ENCODE measurements around the gene SKOR2. TPM values are rescaled to one million over a fixed set of nuclear protein-coding genes. Genes with fewer than 3 reads are reported as not detected.

Gene SKOR2
- total RNA-seq, 4 donors from 2014 or later, result not detected

DNA sequence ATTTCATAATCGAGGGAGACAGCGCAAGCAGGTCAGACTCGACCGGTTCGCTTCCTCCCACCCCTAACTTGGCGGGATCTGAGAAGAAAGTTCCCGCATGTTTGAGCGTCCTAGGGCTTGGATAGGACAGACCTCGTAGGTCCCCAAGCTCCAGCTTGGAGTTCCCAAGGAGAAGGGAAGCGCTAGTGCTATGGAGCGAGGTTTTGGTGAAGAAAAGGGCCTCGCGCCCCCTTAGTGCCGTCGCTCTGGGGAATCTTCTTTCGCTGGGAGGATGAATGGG lies 11.6 kb upstream of the SKOR2 start:
- 7 to 27% methylated on average over 2 to 5 of the region's 16 CpGs for WGBS, 2 donors
- H3K27me3 ChIP-seq, result peaks cover 6 to 91% (median 24%) of the 10 kb centered on the region in 4 donors
- H3K4me3 ChIP-seq, result peak overlapping the region in 2 of 4 donors; percentile 20 to 43

DNA sequence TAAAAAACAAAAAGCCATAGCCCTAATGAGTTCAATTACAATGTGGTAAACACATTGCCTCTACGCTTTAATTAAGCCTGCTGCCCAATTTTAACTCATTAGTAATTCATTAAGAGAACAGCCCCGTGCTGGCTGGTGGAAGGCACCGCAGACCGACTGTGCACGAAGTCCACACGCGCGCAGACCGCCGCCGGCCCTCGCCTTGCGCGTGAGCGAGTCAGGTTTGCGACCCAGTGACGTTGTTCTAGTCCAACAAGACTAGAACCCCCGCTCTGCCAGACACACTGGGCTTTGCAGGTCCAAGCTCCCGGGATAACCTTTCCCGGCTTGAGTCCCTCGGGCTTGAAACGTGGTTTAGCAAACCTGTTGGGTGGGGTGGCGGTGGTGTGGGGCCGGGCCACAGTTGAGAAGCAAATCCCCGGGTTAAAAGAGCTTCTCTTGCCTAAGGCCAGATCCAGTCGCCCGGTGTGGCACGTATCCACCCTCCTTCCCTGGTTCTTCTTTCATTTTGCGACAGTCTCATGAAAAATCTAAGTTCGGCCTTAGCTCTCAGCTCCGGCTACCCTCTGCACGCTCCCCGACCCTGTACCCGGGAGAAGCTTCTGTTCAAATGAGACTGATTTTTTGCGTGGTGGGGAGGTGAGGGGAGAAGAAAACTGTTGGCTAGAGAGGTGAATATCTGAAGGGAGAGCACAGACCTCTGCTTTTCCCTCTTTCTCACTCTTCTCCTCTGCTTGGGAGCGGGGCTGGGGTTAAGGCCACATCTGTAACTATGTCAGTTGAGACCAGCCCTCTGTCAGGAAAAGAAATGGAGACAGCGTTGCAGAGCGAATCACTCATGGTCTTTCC lies 11.1 kb upstream of the SKOR2 start:
- WGBS, 2 donors, result 8 to 27% methylated on average over 23 to 30 of the region's 38 CpGs
- Histone ChIP-seq H3K27me3 (peaks cover 6 to 94% (median 24%) of the 10 kb centered on the region in 4 donors), H3K4me3 (peak overlapping the region in 1 of 4 donors; percentile 43), H3K27ac (no peak overlapping the region), H3K4me1 (peaks cover 0 to 28% (median 8%) of the 10 kb centered on the region in 3 donors), H3K36me3 (no peaks in the 10 kb centered on the region), H3K9me3 (peaks cover 0 to 8% (median 0%) of the 10 kb centered on the region in 3 donors)
- TF ChIP-seq POLR2A (IDR thresholded peaks at IDR 0.05), result no peak
- TF ChIP-seq, protein P1, sequence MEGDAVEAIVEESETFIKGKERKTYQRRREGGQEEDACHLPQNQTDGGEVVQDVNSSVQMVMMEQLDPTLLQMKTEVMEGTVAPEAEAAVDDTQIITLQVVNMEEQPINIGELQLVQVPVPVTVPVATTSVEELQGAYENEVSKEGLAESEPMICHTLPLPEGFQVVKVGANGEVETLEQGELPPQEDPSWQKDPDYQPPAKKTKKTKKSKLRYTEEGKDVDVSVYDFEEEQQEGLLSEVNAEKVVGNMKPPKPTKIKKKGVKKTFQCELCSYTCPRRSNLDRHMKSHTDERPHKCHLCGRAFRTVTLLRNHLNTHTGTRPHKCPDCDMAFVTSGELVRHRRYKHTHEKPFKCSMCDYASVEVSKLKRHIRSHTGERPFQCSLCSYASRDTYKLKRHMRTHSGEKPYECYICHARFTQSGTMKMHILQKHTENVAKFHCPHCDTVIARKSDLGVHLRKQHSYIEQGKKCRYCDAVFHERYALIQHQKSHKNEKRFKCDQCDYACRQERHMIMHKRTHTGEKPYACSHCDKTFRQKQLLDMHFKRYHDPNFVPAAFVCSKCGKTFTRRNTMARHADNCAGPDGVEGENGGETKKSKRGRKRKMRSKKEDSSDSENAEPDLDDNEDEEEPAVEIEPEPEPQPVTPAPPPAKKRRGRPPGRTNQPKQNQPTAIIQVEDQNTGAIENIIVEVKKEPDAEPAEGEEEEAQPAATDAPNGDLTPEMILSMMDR (IDR thresholded peaks at IDR 0.05), result no peak
- no peak for DNase-seq
- intact Hi-C loops (cut with DNase I), result no loop called here

More for the DNA sequence above, 11.6 kb upstream of the SKOR2 start:
- no peak for TF ChIP-seq POLR2A (IDR thresholded peaks at IDR 0.05)
- TF ChIP-seq, protein P1 (IDR thresholded peaks at IDR 0.05), result no peak
- intact Hi-C loops (cut with DNase I), result no loop called here
- peaks cover 0 to 8% (median 0%) of the 10 kb centered on the region in 3 donors for H3K9me3 ChIP-seq
- H3K27ac ChIP-seq, result no peak overlapping the region
- no peaks in the 10 kb centered on the region for H3K36me3 ChIP-seq
- DNase-seq, result no peak
- peaks cover 0 to 28% (median 8%) of the 10 kb centered on the region in 3 donors for H3K4me1 ChIP-seq

DNA sequence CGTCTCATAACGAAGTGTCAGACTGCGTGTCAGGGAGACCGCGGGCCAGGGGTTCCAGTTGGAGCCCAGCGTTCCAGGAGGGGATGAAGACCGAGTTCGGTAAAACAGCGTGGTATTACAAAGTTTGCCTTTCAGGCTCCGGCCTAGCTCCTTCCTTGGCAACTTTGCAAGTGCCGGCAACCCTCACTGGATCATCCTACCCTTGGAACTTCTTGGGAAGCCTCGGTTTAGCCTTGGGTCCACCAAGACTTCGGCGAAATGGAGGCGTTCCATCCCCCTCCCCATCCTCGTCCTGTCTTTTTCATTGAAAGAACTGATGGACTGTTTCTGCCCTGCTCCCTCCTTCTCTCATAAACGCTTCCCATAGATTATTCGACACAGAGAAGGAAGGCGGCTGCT lies 10.4 kb upstream of the SKOR2 start:
- no peak overlapping the region for H3K4me3 ChIP-seq
- H3K27ac ChIP-seq, result no peak overlapping the region
- peaks cover 0 to 28% (median 8%) of the 10 kb centered on the region in 3 donors for H3K4me1 ChIP-seq
- DNase-seq, result no peak
- peaks cover 0 to 8% (median 0%) of the 10 kb centered on the region in 3 donors for H3K9me3 ChIP-seq
- no peaks in the 10 kb centered on the region for H3K36me3 ChIP-seq
- peaks cover 6 to 100% (median 24%) of the 10 kb centered on the region in 4 donors for H3K27me3 ChIP-seq
- TF ChIP-seq, protein P1 (IDR thresholded peaks at IDR 0.05), result no peak
- no peak for TF ChIP-seq POLR2A (IDR thresholded peaks at IDR 0.05)
- intact Hi-C loops (cut with DNase I), result no loop called here
- WGBS, 2 donors, result 7 to 9% methylated on average over 19 of the region's 19 CpGs

DNA sequence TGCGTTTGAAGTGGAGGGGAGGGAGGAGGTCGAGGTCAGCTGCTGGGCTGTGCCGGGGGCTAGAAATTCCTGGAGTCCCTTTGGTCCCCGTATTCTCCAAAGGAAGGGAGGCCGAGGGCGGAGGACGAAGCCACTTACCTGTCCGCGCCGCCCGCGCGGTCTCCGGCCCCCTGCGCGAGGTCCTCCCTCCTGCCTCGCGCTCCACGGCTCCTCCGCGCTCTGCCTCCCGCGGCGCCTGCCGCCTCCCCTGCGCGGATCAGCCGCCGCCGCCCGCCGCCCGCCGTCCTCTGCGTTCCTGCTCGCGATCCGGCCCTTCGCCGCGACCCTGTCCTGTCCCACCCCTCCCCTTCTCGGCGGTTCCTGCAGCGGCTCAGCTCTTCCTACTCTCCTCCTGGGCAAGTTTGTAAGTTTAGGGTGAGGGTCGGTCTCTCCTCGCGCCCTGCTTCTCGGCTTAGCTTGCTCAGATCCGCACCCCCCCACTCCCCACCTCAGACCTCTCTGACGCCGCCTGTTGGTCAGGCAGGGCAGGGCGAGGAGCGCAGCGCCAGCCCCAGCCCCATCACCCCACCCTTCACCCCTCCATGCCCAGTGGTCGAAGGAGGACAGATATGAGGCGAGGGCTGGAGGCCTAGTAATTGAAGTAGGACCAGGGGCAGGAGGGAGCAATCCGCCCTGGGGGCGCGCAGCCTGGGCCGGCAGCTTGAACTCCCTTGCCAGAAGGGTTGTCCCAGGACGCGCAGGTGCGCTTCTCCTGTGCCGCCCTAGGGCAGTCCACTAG lies 9.7 kb upstream of the SKOR2 start:
- no peak for TF ChIP-seq POLR2A (IDR thresholded peaks at IDR 0.05)
- TF ChIP-seq, protein P1 (IDR thresholded peaks at IDR 0.05), result no peak
- no peaks in the 10 kb centered on the region for H3K36me3 ChIP-seq
- H3K4me3 ChIP-seq, result no peak overlapping the region
- H3K4me1 ChIP-seq, result peaks cover 0 to 28% (median 8%) of the 10 kb centered on the region in 3 donors
- intact Hi-C loops (cut with DNase I), result no loop called here
- H3K27ac ChIP-seq, result no peak overlapping the region
- H3K9me3 ChIP-seq, result peaks cover 0 to 8% (median 0%) of the 10 kb centered on the region in 3 donors
- no peak for DNase-seq
- H3K27me3 ChIP-seq, result peaks cover 6 to 100% (median 24%) of the 10 kb centered on the region in 4 donors
- 19 to 25% methylated on average over 6 to 28 of the region's 64 CpGs for WGBS, 2 donors

Data from esophagus squamous epithelium (tissue), 5 donors.